Measurements from ENCODE around the gene MYH10.
"Not testable (repeated sequence)": the region's sequence is repeated elsewhere in the genome, so short reads cannot be mapped to it uniquely, and the experiment has no call there.

The MYH10 gene

GRCh38 chr17:8542599-8543502 is 87.7 kb downstream of the MYH10 start:
- DNase-seq: no peak

DNA sequence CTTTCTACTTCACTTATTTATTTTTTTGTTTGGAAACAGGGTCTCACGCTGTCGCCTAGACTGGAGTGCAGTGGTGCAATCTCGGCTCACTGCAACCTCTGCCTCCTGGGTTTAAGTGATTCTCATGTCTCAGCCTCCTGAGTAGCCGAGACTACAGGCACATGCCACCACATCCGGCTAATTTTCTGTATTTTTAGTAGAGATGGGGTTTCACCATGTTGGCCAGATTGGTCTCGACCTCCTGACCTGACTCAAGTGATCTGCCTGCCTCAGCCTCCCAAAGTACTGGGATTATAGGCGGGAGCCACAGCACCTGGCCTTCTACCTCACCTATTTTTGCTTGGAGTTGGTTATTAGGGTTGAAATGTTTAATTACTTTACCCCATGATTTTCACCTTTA is 90.5 kb downstream of the MYH10 start:
- DNase-seq: not testable (repeated sequence)

- DNase-seq: no peak
Observed at GRCh38 chr17:8537734-8538133, 92.8 kb downstream of the MYH10 start.

DNA sequence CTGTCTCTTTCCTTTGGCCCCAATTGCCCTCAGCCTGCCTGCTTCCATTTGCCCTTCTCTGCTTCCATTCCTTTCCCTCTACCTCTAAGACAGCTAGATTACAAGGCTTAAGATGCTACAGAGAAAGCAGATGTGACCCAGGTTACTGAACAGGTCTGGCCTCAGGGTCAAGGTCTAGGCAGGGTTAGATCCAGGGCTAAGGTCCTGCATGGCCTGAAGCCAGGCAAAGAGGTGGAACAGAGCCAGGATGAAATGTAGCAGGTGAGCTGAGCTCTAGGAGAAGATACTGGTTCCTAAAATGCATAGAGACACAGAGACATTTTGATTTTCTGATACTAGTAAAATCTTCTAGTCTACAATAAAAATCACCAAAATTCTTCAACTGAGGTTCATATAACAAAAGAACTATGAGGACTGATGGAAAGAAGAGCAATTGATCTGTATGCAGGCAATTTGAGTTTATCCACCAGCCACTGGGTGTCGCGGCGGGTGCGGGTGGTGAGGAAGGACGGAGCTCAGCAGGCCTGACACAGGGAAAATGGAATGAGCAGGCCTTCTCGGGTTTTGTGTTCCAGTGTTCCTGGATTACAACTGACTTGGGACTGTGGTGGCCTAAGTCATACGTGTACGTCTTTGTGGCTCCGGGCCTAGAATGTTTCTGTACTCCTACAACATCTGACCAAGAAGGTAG is 95.9 kb downstream of the MYH10 start:
- no peak for DNase-seq

DNA sequence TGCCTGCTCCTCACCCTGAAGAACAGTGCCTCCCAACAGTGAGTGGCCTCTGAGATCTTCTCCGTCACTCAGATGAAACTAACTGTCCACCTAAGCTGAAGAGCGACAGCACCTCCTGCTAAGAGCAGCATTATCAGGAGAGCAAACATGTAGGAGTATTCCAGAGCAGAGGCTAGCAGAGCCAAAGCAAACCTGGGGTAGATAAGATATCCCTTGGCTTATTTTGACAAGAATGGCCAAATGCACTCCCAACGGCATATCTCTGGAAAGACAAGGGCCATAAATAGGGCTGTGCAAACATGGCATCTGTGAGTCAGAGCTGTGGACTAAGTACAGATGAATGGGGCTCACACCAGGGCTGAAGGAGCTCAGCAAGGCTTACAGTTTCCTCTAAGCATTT is 98.5 kb downstream of the MYH10 start:
- no peak for DNase-seq

DNA sequence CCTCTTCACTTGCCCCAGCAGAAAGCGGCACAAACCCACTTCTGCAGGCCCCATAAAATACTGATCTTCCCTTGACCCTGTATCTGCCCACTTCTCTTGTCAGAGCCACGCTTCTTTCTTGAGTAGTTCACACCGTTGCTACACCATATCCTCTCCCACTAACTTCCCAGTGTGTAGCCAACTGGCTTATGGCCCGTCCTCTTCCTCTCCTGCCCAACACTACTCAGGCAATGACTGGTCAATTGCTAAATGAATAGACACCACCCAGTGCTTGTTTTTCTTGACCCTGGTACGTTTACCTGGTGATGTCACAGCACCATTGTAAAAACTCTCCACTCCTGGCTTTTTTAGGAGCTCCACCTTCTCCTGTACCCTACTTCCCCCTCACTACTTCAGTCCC is 107.9 kb downstream of the MYH10 start:
- DNase-seq: no peak

GRCh38 chr17:8520981-8521380 is 109.5 kb downstream of the MYH10 start:
- DNase-seq: no peak

- DNase-seq: no peak
Observed at GRCh38 chr17:8518850-8519249, 111.7 kb downstream of the MYH10 start.

GRCh38 chr17:8518326-8518725 is 112.2 kb downstream of the MYH10 start:
- no peak for DNase-seq

- no peak for DNase-seq
Observed at GRCh38 chr17:8514801-8515200, 115.7 kb downstream of the MYH10 start.

DNA sequence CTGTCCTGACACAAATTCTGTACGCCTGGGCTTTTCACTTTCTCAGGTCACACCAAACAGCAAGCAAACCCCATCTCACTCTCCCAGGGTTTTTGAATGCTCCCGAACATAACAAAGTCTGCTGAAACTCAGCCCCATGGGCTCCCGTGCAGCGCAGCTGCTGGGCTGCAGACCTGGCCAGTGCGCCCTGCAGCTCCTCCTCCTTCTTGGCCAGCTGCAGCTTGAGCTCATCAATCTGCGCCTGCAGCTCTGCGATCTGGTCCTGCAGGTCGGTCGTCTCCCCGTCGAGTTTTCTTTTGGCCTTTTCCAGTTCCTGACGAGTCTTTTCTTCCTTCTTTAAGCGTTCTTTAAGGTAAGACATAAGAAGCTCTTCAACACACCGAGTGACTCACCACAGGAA is 124.4 kb downstream of the MYH10 start:
- no peak for DNase-seq

DNA sequence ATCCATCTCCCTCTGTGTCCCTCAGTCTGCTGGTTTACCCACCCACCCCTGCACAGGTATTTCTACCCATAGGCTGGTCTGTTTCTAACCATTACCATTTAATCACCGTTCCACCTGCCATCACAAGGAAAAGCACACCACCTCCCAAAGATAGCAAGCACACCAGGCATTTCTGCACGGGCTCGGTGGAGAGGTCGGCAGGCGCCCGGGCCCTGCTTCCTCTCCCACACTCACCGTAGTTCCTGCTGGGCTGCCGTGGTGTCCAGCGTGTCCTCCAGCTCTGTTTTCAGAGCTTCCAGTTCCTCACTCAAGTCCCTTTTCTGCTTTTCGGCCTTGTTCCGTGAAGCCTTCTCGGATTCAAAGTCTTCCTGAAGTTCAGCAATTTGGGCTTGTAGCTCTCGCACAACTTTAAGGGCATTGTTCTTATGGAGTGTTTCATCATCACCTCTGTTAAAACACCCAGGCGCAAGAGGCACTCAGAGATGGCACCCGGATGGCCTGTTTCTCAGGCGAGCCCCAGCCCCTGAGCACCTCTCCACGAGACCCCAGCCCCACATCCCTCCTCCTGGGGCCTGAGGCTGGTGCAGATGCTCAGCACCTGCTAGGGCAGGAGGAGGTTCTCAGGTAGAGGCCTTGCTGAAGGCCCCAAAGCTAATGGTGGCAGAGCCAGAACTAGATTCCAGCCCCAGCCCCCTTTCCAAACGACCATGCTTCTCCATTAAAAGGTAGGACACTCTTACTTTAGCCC is 125.9 kb downstream of the MYH10 start:
- no peak for DNase-seq

GRCh38 chr17:8503807-8504206 is 126.7 kb downstream of the MYH10 start:
- peak; percentile 11 for DNase-seq

DNA sequence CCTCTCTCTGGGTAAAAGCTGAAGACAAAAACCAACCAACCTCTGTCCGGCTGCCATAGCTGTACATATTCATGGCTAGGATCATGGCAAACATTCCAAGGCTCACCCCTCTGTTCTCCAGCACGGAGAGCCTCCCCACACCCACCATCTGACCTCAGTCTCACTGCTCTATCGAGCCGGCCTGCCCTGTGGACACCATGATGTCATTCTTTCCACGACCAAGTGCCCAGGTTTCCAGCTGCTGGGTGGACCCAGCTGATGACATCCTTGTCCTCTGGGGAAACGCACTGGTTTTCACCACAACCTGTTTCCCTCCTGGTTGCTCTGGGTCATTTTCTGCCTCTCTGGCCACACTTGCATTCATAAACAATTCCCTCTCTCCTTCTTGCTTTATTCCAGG is 127.2 kb downstream of the MYH10 start:
- peak; percentile 16 for DNase-seq

- no peak for DNase-seq
Observed at GRCh38 chr17:8502126-8502525, 128.4 kb downstream of the MYH10 start.

- DNase-seq: no peak
Observed at GRCh38 chr17:8500609-8501008, 129.9 kb downstream of the MYH10 start.

DNA sequence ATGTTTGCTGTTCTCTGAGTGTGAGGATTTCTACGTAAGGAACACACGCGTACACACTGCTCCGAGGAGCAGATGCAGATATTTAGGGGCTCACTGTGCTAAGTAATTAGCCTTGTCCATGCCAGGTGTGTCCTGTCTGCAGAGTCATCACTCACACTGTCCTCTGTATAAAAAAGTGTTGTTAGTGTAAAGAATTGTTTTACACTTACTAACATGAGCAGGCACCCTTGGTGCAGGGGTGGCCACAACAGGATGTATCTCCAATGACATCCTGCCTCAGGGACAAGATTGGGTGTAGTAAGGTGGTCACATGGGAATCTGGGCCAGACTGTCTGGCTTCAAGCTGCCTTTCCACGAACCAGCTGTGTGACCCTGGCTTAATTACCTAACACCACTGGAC is 130.9 kb downstream of the MYH10 start:
- no peak for DNase-seq

DNA sequence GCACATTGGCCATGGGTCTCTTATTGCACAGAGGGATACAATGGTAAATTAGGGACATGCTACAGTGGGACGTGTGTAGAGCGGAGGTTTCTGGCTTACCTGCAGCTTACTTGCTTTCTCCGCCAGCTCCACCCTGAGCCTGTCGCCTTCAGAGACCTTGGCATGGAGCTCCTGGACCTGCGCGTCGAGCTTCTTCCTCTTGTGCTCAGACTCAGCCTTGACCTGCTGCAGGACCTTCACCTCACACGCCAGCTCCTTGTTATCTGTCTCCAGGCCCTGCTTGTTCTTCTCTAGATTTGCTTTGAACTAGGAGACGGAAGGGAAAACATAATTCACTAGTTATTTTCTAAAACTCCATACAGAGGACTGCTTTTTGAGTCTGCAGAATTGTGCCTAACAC is 131.4 kb downstream of the MYH10 start:
- no peak for DNase-seq

GRCh38 chr17:8496081-8496480 is 134.4 kb downstream of the MYH10 start:
- no peak for DNase-seq

DNA sequence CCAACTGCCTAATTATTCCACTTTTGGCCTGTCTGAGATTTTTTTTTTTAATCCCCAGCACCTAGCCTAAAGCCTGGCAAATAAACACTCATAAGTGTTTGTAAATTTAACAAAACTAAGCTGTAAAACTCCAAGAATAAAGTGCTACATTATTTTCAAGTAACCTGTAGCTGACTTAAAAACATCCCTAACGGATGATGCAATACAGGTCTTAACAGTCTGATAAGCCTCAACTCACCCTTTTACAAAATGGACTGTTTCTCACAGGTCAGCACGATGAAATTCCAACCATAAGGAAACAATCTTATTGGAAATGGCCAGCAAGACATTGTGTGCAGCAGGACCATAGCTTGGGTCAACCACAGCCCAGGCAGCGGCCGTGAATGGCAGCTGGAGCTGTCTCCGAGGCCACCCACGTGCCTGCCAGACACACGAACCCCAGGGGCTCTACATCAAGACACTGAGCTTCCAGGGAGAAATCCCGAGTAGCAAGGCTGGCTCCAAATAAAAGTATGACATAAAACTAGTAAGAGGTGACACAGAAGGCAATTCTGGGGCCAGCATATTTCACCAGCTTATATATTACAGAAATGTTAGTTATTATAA is 135.9 kb downstream of the MYH10 start:
- no peak for DNase-seq

- DNase-seq: no peak
Observed at GRCh38 chr17:8494021-8494420, 136.5 kb downstream of the MYH10 start.

- no peak for DNase-seq
Observed at GRCh38 chr17:8492121-8492520, 138.4 kb downstream of the MYH10 start.
